Sigmoid colon (tissue), 4 donors: Measurements from ENCODE around the gene FBXW8.

Experiments
- CTCF ChIP-seq, 4 experiments: fragments of 450-650 bp in 3 of 4; fragments of 200-600 bp in 1 of 4; IDR thresholded peaks; one replicate each; pipeline ENCODE4 v1.5.1; 2016 to 2019; ENCODE audit warnings: antibody characterized with exemption in 4 of 4, mild to moderate bottlenecking in 3 of 4, moderate library complexity in 2 of 4
- EP300 ChIP-seq, 4 donors: sonication (generic); formaldehyde crosslinking; IDR thresholded peaks; one replicate each; pipeline ENCODE4 v1.6.1; 2017; ENCODE audit warnings: antibody characterized with exemption in 4 of 4
- POLR2A ChIP-seq, 2 donors: fragments of 450-650 bp; IDR thresholded peaks; one replicate each; pipeline ENCODE4 v1.6.1; 2016; ENCODE audit warnings: antibody characterized with exemption in 2 of 2, mild to moderate bottlenecking in 2 of 2, moderate library complexity in 2 of 2
- POLR2AphosphoS5 ChIP-seq, 4 donors: sonication (generic); formaldehyde crosslinking; IDR thresholded peaks; one replicate each; pipeline ENCODE4 v1.6.1; 2017; ENCODE audit warnings: antibody characterized with exemption in 4 of 4

DNA sequence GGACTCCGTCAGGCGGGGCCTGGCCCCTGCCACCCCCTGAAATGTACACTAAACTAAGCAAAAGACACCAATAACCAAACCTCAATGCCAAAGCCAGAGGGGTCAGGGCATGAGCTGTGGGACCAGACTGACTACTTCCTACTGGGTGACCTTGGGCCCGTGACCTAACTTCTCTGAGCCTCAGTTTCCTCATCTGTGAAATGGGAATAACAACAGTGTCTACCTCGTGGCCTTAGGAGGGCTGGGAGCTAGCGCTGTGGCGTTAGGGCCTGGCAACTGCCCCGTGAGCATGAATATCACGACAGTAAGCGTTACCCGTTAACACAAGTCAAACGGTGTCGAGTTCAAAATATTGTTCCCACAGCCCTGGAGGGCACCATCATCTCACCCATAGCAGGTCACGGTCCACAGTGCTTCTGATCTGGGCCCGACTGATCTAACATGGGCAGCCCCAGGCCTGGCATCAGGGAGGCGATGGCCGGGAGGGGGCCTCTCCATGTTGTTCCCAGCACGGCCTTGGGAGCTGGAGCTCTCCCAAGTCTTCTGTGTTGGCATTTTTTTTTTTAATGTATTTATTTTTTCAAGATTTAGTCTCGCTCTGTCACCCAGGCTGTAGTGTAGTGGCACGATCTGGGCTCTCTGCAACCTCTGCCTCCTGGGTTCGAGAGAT, 136.2 kb downstream of the FBXW8 start:
- TF ChIP-seq POLR2A (IDR thresholded peaks at IDR 0.05) (no peak), CTCF (IDR thresholded peaks at IDR 0.05) (no peak), POLR2AphosphoS5 (IDR thresholded peaks at IDR 0.05) (no peak), EP300 (IDR thresholded peaks at IDR 0.05) (no peak)
